Midbrain (tissue), 1 donor: ENCODE measurements around the gene ARSB.
"Not testable (repeated sequence)": the region's sequence is repeated elsewhere in the genome, so short reads cannot be mapped to it uniquely, and the experiment has no call there.

Experiments used
- DNase-seq: peaks from one replicate; lab custom pipeline; 2025; lab: John Stamatoyannopoulos, UW

ARSB gene

GRCh38 chr5:78903353-78903752, 81.8 kb downstream of the ARSB start:
- no peak for DNase-seq

- peak; percentile 19 for DNase-seq
Observed at GRCh38 chr5:78899922-78900362, 85.2 kb downstream of the ARSB start.

- DNase-seq: no peak
Observed at GRCh38 chr5:78896132-78896531, 89.0 kb downstream of the ARSB start.

- DNase-seq: no peak
Observed at GRCh38 chr5:78895616-78896015, 89.5 kb downstream of the ARSB start.

GRCh38 chr5:78893940-78894677, 91.0 kb downstream of the ARSB start:
- peak; percentile 5 for DNase-seq

GRCh38 chr5:78890667-78891379, 94.3 kb downstream of the ARSB start:
- DNase-seq: no peak

GRCh38 chr5:78889369-78890140, 95.6 kb downstream of the ARSB start:
- DNase-seq: no peak

- DNase-seq: no peak
Observed at GRCh38 chr5:78888580-78889368, 96.3 kb downstream of the ARSB start.

- no peak for DNase-seq
Observed at GRCh38 chr5:78887384-78888118, 97.6 kb downstream of the ARSB start.

- peak; percentile 14 for DNase-seq
Observed at GRCh38 chr5:78886341-78887230, 98.5 kb downstream of the ARSB start.

GRCh38 chr5:78881884-78882283, 103.2 kb downstream of the ARSB start:
- no peak for DNase-seq

GRCh38 chr5:78879516-78879915, 105.6 kb downstream of the ARSB start:
- DNase-seq: no peak

- DNase-seq: not testable (repeated sequence)
Observed at GRCh38 chr5:78866076-78866475, 119.0 kb downstream of the ARSB start.

- DNase-seq: no peak
Observed at GRCh38 chr5:78858364-78858763, 126.7 kb downstream of the ARSB start.

GRCh38 chr5:78855026-78855425, 130.1 kb downstream of the ARSB start:
- no peak for DNase-seq

- DNase-seq: not testable (repeated sequence)
Observed at GRCh38 chr5:78851891-78852290, 133.2 kb downstream of the ARSB start.

- no peak for DNase-seq
Observed at GRCh38 chr5:78845470-78845869, 139.6 kb downstream of the ARSB start.

- no peak for DNase-seq
Observed at GRCh38 chr5:78843436-78843835, 141.7 kb downstream of the ARSB start.

- no peak for DNase-seq
Observed at GRCh38 chr5:78841767-78842166, 143.3 kb downstream of the ARSB start.

- DNase-seq: no peak
Observed at GRCh38 chr5:78838753-78839152, 146.4 kb downstream of the ARSB start.
